GM06990 (cell line): Measurements from ENCODE around the gene SMIM45.
"Not testable (repeated sequence)": the region's sequence is repeated elsewhere in the genome, so short reads cannot be mapped to it uniquely, and the experiment has no call there.

ENCODE experiments used
- DNase-seq: peaks from one replicate; pipeline ENCODE4 v3.0.0-alpha.2; 2011; ENCODE audit not compliant: insufficient read length; ENCODE audit errors: extremely low read depth
- H3K27me3 ChIP-seq: replicated peaks from 2 replicates; pipeline ENCODE4 v1.6.0; 2011; ENCODE audit warnings: low read length; ENCODE audit not compliant: control insufficient read depth, insufficient read depth
- H3K36me3 ChIP-seq: 2 replicates; pipeline ENCODE4 v1.5.1; 2011; ENCODE audit warnings: low read length; ENCODE audit not compliant: control insufficient read depth, insufficient read depth
- H3K4me3 ChIP-seq: replicated peaks from 2 replicates; pipeline ENCODE4 v1.5.1; 2011; ENCODE audit warnings: low read depth, mild to moderate bottlenecking, control low read depth, low read length
- CTCF ChIP-seq: IDR thresholded peaks from 2 replicates; pipeline ENCODE4 v1.5.1; 2011; ENCODE audit warnings: low read length, control low read depth, mild to moderate bottlenecking, inconsistent platforms; ENCODE audit not compliant: insufficient read depth, poor library complexity, severe bottlenecking

Gene SMIM45

DNA sequence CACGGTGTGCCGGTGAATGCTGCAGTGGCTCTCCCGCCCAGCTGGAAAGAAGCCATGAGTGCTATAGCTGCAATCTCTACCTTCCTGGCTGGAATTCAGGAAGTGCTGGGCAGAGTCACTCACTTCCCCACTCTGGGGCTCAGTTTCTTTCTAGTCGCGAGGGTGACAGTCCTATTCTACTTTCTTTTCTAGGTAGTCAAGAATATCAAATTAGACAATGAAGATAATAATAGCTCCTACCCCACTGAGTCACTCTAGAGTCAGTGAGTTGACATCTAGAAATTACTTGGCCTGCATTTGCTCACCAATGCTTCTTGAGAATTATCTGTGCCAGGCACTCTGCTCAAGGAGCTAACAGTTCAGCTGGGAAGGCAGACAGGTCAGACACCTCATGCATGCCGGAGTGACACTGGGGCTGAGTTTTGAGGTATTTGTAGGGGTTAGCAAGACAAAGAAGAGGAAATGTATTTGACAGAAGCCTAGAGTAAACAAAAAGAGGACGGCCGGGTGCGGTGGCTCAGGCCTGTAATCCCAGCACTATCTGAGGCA, 8.2 kb upstream of the SMIM45 start:
- Histone ChIP-seq H3K36me3 (peaks cover 7% of the 10 kb centered on the region), H3K27me3 (no peaks in the 10 kb centered on the region), H3K4me3 (no peak overlapping the region)
- no peak for DNase-seq
- no peak for TF ChIP-seq CTCF

- TF ChIP-seq CTCF: no peak
- H3K27me3 ChIP-seq: no peaks in the 10 kb centered on the region
- H3K4me3 ChIP-seq: peak within 1 kb of the TSS; percentile 87
- peaks cover 4% of the 10 kb centered on the region for H3K36me3 ChIP-seq
- DNase-seq: peak; percentile 98
Measured at GRCh38 chr22:41946629-41947423, 5.1 kb upstream of the SMIM45 start, which contains the start of gene CENPM. Gene CENPM (minus strand): TSS chr22:41947152. CDS start chr22:41947076, 76 bp downstream.

- Histone ChIP-seq H3K36me3 (peaks cover 2% of the 10 kb centered on the region), H3K27me3 (no peaks in the 10 kb centered on the region), H3K4me3 (peak overlapping the region; percentile 87)
- peak; percentile 49 for DNase-seq
- TF ChIP-seq CTCF: no peak
Measured at GRCh38 chr22:41947424-41948080, 4.4 kb upstream of the SMIM45 start.

DNA sequence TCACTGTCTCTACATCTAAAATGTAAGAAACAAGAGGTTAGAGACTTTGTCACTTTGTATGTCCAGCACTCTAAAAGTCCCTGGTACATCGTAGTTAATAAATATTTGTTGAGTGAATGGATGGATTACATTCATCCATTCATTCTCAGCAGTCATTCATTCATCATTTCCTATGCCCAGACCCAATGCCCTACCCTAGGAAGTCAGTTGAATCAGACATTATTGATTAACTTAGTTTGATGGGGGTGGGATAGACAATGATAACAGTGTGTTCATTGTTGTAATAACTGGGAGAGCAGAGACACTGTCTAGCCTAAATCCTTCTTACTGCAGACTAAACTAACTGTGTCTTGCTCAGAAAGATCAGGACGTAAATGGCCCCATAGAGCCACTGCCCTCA, 3.8 kb upstream of the SMIM45 start:
- H3K27me3 ChIP-seq: no peaks in the 10 kb centered on the region
- no peak for TF ChIP-seq CTCF
- DNase-seq: no peak
- no peak overlapping the region for H3K4me3 ChIP-seq
- H3K36me3 ChIP-seq: peaks cover 2% of the 10 kb centered on the region; the same call in 1 of the 2 replicates

DNA sequence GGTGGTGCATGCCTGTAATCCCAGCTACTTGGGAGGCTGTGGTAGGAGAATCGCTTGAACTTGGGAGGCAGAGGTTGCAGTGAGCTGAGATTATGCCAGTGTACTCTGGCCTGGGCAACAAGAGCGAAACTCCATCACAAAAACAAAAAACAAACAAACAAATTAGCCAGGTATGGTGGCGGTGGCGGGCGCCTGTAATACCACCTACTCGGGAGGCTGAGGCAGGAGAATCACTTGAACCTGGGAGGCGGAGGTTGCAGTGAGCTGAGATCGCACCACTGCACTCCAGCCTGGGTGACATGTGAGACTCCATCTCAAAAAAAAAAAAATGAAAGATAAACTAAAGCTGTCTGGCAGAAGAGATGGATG, 3.0 kb upstream of the SMIM45 start:
- H3K4me3 ChIP-seq: peak overlapping the region; percentile 43; the same call in 1 of the 2 replicates
- H3K36me3 ChIP-seq, DNase-seq, H3K27me3 ChIP-seq: not testable (repeated sequence)
